Psoas muscle (tissue), 8 donors: ENCODE data around the gene SLC13A3. TPM values are rescaled to one million over a fixed set of nuclear protein-coding genes. Genes with fewer than 3 reads are reported as not detected.

Source experiments
- ATAC-seq, 4 donors: fragments of 200-7000 bp; cut with Tn5 transposase; one replicate each; pipeline ENCODE4 v1.9.1; 2020; ENCODE audit warnings: moderate library complexity in 3 of 4, mild to moderate bottlenecking in 2 of 4
- DNase-seq, 2 donors: peaks; one replicate each; pipeline ENCODE4 v3.0.0-alpha.2; 2020
- H3K27ac ChIP-seq: fragments of 200-600 bp; one replicate; pipeline ENCODE4 v1.8.0; 2022
- H3K27me3 ChIP-seq, 3 donors: fragments of 200-600 bp in 1 of 3; one replicate each; pipeline versions ENCODE4 v1.6.1 to v1.8.0; 2013 to 2022; ENCODE audit warnings: low read length in 2 of 3, mild to moderate bottlenecking in 2 of 3, moderate library complexity in 1 of 3; ENCODE audit not compliant: insufficient read depth in 3 of 3
- H3K36me3 ChIP-seq, 2 donors: fragments of 200-600 bp in 1 of 2; one replicate each; pipeline versions ENCODE4 v1.6.1 to v1.8.0; 2013 to 2022; ENCODE audit warnings: low read depth in 1 of 2, mild to moderate bottlenecking in 1 of 2, moderate library complexity in 1 of 2; ENCODE audit not compliant: insufficient read depth in 1 of 2
- H3K4me1 ChIP-seq: fragments of 200-600 bp; one replicate; pipeline ENCODE4 v1.8.0; 2022
- H3K4me3 ChIP-seq: fragments of 200-600 bp; one replicate; pipeline ENCODE4 v1.8.0; 2022; ENCODE audit warnings: mild to moderate bottlenecking
- H3K9me3 ChIP-seq: fragments of 200-600 bp; one replicate; pipeline ENCODE4 v1.8.0; 2022
- WGBS, 3 donors: extraction: QIAGEN DNeasy Blood & Tissue Kit; methylation state at CpG; one replicate each; pipeline versions ENCODE4 v1.1.6 to v1.1.7; 2013; 5-methylcytosine and 5-hydroxymethylcytosine counted together
- intact Hi-C, 2 donors: fragments of 100-400 bp; cut with DNase I; formaldehyde crosslinking; loops; one replicate each; pipeline versions ENCODE4 v1.11.0 to v1.14.2; 2022
- polyA plus RNA-seq, 3 donors: library from polyadenylated mRNA; stranded (reverse); fragments of 200-250 nt; gene quantifications; one replicate each; pipeline ENCODE4 v1.2.3, GENCODE V29; 2013
- total RNA-seq, 4 donors: library from RNA; stranded (reverse); fragmentation: NEBNext Ultra II Directional in 2 of 4; extraction: Animal tissue kit (Norgen Biotek cat#: 25700) in 2 of 4; gene quantifications; one replicate each; pipeline versions ENCODE4 v1.2.1 to v1.2.4, GENCODE V29; 2021 to 2023
- TF ChIP-seq, protein P1 (sequence below): fragments of 200-600 bp; IDR thresholded peaks from one replicate; pipeline ENCODE4 v1.8.0; 2022; ENCODE audit warnings: antibody characterized with exemption
- donor health status: healthy with polysubstance abuse.
- donor health status: DM: no; HTN: no; CAD: no; lungs with moderate emphysema.
- donor health status: Bipolar disorder and iron deficiency.
- donor health status: healthy.
- donor health status: DM: yes; HTN: yes; CAD: no.
- donor health status: DM: no; HTN: no; CAD: no.
- donor health status: DM: no; HTN: no; CAD: no.
- donor health status: DM: yes; HTN: yes; CAD: no.

SLC13A3 gene
- total and polyA plus RNA-seq, 7 donors = 0.04 to 0.38 (median 0.15) TPM

DNA sequence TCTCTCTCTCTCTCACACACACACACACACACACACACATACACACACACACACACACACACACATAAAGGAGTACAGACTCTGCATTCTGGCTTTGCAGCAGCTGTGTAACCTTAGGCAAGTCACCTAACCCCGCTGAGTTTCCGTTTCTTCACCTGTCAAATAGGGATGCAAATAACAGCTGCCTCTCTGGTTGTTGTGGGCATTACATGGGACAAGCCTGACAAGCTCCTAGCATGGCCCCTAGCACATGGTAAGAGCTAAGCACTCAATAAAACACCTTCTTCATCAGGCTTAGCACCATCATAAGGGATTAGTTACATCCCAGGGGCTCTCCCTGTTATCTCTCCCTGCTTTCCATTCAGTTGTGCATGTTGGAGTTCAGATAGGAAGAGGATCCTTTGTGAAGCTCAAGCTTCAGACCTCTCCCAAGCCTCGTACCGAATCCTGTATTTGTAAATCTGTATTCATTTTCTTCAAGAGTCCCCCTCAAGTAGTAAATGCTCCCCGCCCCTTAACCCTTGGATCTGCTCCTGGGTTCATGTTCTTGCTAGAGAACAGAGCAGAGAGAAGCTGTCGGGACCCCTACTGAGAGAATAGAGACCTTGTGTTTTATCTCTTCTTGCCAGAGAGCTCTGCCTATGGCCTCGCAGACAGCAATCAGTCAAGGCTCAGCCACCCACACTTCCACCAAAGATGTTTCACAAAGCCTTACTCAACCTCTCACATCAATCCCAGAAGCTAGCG is 2.2 kb downstream of the SLC13A3 start:
- ATAC-seq (no peak), DNase-seq (no peak)
- Histone ChIP-seq H3K4me1 (no peaks in the 10 kb centered on the region), H3K9me3 (no peaks in the 10 kb centered on the region), H3K4me3 (no peak overlapping the region), H3K27me3 (peaks cover 0 to 39% (median 9%) of the 10 kb centered on the region in 3 donors), H3K36me3 (no peaks in the 10 kb centered on the region), H3K27ac (no peak overlapping the region)
- TF ChIP-seq, protein P1, sequence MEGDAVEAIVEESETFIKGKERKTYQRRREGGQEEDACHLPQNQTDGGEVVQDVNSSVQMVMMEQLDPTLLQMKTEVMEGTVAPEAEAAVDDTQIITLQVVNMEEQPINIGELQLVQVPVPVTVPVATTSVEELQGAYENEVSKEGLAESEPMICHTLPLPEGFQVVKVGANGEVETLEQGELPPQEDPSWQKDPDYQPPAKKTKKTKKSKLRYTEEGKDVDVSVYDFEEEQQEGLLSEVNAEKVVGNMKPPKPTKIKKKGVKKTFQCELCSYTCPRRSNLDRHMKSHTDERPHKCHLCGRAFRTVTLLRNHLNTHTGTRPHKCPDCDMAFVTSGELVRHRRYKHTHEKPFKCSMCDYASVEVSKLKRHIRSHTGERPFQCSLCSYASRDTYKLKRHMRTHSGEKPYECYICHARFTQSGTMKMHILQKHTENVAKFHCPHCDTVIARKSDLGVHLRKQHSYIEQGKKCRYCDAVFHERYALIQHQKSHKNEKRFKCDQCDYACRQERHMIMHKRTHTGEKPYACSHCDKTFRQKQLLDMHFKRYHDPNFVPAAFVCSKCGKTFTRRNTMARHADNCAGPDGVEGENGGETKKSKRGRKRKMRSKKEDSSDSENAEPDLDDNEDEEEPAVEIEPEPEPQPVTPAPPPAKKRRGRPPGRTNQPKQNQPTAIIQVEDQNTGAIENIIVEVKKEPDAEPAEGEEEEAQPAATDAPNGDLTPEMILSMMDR = no peak
- 70 to 76% (median 76%) methylated on average over 8 of the region's 8 CpGs for WGBS, 3 donors
- intact Hi-C loops = no loop called here

DNA sequence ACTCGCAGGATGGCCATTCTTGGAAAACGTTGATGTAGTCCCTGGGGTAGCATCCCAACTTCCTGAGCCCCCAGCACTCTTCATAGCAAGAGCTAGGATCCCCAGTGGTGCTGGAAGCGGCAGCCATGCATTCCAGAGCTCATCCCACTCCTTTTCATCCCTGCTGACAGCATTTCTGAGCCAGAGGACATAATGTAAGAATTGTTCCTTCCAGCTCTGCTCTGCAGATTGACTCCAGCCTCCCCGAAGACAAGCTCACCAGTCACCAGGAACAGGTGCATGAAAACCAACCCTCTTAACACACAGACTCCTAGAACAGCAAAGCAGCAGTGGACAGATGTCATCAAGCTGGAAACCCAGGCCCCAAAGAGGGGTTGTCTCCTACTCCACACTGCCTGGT is 3.8 kb downstream of the SLC13A3 start:
- ATAC-seq (no peak), DNase-seq (no peak)
- WGBS, 3 donors = 14 to 23% (median 15%) methylated on average over 4 of the region's 4 CpGs
- TF ChIP-seq, protein P1 = no peak
- Histone ChIP-seq H3K27ac (no peak overlapping the region), H3K27me3 (peaks cover 0 to 23% (median 9%) of the 10 kb centered on the region in 3 donors), H3K9me3 (no peaks in the 10 kb centered on the region), H3K36me3 (no peaks in the 10 kb centered on the region), H3K4me1 (no peaks in the 10 kb centered on the region), H3K4me3 (no peak overlapping the region)
- intact Hi-C loops = no loop called here

DNA sequence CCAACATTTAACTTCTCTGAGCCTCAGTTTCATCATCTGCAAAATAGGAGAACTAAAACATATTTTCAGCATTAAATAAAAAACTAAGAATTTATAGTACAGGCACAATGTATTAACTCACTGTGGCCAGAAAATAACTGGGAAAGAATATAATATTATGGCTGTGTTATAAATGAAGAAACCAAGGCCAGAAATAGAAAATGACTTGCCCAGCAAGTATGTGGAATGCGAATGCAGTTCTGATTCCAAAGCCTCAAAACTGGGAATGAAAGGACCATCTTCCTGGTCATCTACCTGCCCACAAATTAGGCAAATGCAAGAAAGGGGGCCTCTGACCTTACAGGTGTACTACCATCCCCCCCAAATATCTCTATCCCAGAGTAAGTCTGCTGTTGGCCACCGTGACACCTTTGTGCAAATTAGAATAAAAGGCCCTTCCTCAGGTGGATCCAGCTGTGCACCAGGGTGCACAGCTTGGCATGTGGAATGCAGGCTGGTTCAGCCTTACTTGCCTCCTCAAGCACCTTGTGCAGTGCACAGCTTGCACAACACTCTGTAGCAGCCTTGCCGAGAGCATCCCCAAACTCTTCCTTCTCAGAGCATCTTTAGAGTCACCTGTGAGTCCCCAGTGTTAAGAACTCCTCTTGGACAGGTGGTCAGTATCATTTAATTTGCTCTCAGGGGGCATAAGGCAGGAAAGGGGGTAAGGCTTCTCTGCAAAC is 4.4 kb downstream of the SLC13A3 start:
- ATAC-seq (no peak), DNase-seq (no peak)
- Histone ChIP-seq H3K36me3 (no peaks in the 10 kb centered on the region), H3K27me3 (peaks cover 0 to 17% (median 9%) of the 10 kb centered on the region in 3 donors), H3K4me1 (no peaks in the 10 kb centered on the region), H3K27ac (no peak overlapping the region), H3K9me3 (no peaks in the 10 kb centered on the region), H3K4me3 (no peak overlapping the region)
- 80 to 94% (median 83%) methylated on average over 3 of the region's 3 CpGs for WGBS, 3 donors
- TF ChIP-seq, protein P1 = no peak
- intact Hi-C loops = no loop called here

DNA sequence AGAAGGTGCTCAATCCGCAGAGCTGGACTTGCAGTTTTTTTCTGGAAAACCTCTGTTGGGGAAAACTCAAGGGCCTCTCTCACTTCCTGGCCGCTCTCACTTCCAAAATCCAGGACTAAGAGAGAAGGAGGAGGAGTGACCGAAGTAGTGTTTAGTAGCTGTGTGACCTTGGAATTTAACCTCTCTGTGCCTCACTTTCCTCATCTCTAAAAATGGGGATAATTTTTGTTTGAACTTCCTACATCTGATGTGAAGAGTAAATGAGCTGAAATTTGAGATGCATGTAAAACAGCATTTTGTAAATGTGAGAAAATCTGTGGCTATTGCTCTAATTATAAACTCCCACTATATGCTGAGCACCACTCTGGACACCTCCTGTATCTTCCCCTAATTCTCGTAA is 5.1 kb downstream of the SLC13A3 start:
- Histone ChIP-seq H3K27me3 (peaks cover 0 to 11% (median 3%) of the 10 kb centered on the region in 3 donors), H3K36me3 (no peaks in the 10 kb centered on the region), H3K4me1 (no peaks in the 10 kb centered on the region), H3K4me3 (no peak overlapping the region), H3K27ac (no peak overlapping the region), H3K9me3 (no peaks in the 10 kb centered on the region)
- WGBS, 3 donors = 63 to 65% (median 65%) methylated on average over 4 of the region's 4 CpGs
- ATAC-seq (no peak), DNase-seq (no peak)
- intact Hi-C loops = no loop called here
- TF ChIP-seq, protein P1 = no peak
